ENCODE data around the gene CSPG4. TPM values are rescaled to one million over a fixed set of nuclear protein-coding genes. Genes with fewer than 3 reads are reported as not detected.

Gene CSPG4
- total and polyA plus RNA-seq, 9 of the 15 experiments (the other 6 are each of a cell fraction or from before 2014, with no cell fraction given): under 0.01 to 0.07 (median 0.04) TPM; not detected in 5

DNA sequence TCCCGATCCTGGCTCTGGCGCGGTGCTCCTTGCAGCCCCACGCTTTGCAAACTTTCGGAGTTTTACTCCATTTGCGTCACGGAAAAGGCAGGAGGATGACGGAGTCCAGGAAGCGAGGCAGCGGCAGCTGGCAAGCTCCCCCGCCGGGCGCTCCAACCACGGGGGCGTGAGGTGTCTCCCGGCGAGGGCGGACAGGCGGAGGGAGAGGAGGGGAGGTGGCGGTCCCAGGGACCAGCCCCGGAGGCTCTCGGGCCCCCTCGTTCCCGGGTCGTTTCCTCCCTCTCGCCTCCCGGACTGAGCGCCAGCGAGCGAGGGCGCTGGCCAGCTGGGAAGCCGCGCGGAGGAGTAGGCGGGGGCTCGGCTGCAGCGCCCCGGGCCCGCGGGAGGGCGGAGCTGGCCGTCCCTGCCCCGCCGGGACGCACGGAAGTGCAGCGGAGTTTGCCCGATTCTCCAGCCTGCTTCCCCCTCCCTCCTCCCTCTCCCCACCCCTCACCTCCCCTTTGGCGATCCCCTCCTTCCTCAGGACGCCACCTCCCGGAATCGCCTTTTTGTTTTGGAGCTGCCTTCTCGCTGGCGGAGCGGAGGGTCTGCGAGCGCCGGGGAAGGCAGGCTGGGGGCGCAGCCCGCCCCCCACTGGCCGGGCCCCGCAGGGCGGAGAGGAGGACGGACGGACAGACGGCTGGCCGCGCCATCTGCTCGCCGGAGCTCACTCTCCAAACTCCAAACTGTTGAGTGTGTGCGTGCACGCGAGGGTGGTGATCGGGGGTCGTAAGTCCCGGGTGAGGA, 65.1 kb downstream of the CSPG4 start, which contains the start of gene SNX33 (continued):
- TF ChIP-seq, protein P1, sequence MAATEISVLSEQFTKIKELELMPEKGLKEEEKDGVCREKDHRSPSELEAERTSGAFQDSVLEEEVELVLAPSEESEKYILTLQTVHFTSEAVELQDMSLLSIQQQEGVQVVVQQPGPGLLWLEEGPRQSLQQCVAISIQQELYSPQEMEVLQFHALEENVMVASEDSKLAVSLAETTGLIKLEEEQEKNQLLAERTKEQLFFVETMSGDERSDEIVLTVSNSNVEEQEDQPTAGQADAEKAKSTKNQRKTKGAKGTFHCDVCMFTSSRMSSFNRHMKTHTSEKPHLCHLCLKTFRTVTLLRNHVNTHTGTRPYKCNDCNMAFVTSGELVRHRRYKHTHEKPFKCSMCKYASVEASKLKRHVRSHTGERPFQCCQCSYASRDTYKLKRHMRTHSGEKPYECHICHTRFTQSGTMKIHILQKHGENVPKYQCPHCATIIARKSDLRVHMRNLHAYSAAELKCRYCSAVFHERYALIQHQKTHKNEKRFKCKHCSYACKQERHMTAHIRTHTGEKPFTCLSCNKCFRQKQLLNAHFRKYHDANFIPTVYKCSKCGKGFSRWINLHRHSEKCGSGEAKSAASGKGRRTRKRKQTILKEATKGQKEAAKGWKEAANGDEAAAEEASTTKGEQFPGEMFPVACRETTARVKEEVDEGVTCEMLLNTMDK (IDR thresholded peaks at IDR 0.05; ENCODE audit: borderline replicate concordance, insufficient read depth, low read depth, low read length, poor library complexity, severe bottlenecking): peak; percentile 78
- 0 out of 2 replicates have a peak, but pooled peaks have one; percentile 26 for TF ChIP-seq BHLHE40 (IDR thresholded peaks at IDR 0.05; ENCODE audit: low read length)
- TF ChIP-seq ZNF696 (CRISPR knock-in tag; conservative IDR thresholded peaks at IDR 0.05): no peak
- TF ChIP-seq, protein P2, sequence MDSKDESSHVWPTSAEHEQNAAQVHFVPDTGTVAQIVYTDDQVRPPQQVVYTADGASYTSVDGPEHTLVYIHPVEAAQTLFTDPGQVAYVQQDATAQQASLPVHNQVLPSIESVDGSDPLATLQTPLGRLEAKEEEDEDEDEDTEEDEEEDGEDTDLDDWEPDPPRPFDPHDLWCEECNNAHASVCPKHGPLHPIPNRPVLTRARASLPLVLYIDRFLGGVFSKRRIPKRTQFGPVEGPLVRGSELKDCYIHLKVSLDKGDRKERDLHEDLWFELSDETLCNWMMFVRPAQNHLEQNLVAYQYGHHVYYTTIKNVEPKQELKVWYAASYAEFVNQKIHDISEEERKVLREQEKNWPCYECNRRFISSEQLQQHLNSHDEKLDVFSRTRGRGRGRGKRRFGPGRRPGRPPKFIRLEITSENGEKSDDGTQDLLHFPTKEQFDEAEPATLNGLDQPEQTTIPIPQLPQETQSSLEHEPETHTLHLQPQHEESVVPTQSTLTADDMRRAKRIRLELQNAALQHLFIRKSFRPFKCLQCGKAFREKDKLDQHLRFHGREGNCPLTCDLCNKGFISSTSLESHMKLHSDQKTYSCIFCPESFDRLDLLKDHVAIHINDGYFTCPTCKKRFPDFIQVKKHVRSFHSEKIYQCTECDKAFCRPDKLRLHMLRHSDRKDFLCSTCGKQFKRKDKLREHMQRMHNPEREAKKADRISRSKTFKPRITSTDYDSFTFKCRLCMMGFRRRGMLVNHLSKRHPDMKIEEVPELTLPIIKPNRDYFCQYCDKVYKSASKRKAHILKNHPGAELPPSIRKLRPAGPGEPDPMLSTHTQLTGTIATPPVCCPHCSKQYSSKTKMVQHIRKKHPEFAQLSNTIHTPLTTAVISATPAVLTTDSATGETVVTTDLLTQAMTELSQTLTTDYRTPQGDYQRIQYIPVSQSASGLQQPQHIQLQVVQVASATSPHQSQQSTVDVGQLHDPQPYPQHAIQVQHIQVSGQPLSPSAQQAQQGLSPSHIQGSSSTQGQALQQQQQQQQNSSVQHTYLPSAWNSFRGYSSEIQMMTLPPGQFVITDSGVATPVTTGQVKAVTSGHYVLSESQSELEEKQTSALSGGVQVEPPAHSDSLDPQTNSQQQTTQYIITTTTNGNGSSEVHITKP (IDR thresholded peaks at IDR 0.05; ENCODE audit: partially characterized antibody): no peak
- TF ChIP-seq EP400 (IDR thresholded peaks at IDR 0.05): peak; percentile 70
- TF ChIP-seq, protein P3, sequence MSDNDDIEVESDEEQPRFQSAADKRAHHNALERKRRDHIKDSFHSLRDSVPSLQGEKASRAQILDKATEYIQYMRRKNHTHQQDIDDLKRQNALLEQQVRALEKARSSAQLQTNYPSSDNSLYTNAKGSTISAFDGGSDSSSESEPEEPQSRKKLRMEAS (CRISPR knock-in tag; IDR thresholded peaks at IDR 0.05): no peak
- TF ChIP-seq, protein P4, sequence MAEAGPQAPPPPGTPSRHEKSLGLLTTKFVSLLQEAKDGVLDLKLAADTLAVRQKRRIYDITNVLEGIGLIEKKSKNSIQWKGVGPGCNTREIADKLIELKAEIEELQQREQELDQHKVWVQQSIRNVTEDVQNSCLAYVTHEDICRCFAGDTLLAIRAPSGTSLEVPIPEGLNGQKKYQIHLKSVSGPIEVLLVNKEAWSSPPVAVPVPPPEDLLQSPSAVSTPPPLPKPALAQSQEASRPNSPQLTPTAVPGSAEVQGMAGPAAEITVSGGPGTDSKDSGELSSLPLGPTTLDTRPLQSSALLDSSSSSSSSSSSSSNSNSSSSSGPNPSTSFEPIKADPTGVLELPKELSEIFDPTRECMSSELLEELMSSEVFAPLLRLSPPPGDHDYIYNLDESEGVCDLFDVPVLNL (CRISPR knock-in tag; IDR thresholded peaks at IDR 0.05; ENCODE audit: low read depth): no peak
- no peak for TF ChIP-seq ZNF586 (CRISPR knock-in tag; conservative IDR thresholded peaks at IDR 0.05)
- no peak for TF ChIP-seq HDAC3 (IDR thresholded peaks at IDR 0.05; ENCODE audit: borderline replicate concordance, partially characterized antibody)
- TF ChIP-seq RHOXF2B (CRISPR knock-in tag; conservative IDR thresholded peaks at IDR 0.05): no peak
- no peak for TF ChIP-seq MAFK (IDR thresholded peaks at IDR 0.05; ENCODE audit: low read length)
- TF ChIP-seq, protein P5, sequence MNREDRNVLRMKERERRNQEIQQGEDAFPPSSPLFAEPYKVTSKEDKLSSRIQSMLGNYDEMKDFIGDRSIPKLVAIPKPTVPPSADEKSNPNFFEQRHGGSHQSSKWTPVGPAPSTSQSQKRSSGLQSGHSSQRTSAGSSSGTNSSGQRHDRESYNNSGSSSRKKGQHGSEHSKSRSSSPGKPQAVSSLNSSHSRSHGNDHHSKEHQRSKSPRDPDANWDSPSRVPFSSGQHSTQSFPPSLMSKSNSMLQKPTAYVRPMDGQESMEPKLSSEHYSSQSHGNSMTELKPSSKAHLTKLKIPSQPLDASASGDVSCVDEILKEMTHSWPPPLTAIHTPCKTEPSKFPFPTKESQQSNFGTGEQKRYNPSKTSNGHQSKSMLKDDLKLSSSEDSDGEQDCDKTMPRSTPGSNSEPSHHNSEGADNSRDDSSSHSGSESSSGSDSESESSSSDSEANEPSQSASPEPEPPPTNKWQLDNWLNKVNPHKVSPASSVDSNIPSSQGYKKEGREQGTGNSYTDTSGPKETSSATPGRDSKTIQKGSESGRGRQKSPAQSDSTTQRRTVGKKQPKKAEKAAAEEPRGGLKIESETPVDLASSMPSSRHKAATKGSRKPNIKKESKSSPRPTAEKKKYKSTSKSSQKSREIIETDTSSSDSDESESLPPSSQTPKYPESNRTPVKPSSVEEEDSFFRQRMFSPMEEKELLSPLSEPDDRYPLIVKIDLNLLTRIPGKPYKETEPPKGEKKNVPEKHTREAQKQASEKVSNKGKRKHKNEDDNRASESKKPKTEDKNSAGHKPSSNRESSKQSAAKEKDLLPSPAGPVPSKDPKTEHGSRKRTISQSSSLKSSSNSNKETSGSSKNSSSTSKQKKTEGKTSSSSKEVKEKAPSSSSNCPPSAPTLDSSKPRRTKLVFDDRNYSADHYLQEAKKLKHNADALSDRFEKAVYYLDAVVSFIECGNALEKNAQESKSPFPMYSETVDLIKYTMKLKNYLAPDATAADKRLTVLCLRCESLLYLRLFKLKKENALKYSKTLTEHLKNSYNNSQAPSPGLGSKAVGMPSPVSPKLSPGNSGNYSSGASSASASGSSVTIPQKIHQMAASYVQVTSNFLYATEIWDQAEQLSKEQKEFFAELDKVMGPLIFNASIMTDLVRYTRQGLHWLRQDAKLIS (CRISPR knock-in tag; IDR thresholded peaks at IDR 0.05): no peak
- TF ChIP-seq, protein P6, sequence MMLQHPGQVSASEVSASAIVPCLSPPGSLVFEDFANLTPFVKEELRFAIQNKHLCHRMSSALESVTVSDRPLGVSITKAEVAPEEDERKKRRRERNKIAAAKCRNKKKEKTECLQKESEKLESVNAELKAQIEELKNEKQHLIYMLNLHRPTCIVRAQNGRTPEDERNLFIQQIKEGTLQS (IDR thresholded peaks at IDR 0.05): peak; percentile 21; the same call in 1 of the 2 replicates
- TF ChIP-seq, protein P6 (CRISPR knock-in tag; conservative IDR thresholded peaks at IDR 0.05): no peak
